COR-L47 (cell line): Measurements from ENCODE around the gene NPNT.

Experiments used
- DNase-seq: peaks from one replicate; lab custom pipeline; 2025; lab: John Stamatoyannopoulos, UW

NPNT gene

DNA sequence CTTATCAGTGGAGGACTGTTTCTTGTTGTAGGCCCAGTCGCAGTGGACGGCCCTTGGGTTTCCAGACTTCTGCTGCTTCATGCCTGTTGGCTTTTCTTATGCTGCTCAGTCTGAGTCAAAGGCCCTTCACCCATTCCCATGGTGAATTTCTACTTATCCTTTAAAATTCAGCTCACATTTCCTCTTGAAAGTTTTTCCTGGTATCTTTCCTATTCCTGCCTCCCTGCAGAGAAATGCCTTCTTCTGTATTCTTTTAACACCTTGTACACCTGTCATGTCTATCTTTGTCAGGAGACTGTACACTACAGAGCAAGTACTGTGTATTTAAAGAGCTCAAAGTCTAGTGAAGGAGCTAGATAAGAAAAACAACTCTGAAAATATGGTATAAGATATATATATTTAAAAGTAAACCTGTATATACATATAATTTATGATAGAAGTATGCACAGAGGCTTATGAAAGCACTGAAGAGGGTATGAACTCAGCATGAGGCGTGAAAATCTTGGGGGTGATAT lies 22.0 kb downstream of the NPNT start:
- DNase-seq: no peak

DNA sequence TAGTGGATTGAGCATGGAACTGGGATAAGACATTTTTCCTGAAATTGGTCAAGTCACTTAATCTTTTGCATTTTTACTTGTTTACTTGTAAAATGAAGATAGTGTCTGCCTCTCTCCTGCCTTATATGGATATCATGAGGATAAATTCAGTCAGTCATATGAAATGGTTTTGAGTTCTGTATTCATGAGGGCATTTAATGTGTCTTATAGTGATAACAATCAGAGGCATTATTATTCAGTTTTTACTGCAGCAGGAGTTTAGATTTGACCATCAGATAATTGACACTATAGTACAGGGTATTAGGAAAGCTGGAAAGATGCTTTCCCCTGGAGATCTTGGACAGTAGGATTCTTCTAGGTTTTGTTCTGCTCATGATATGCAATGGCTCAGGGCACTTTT lies 26.0 kb downstream of the NPNT start:
- DNase-seq: no peak

DNA sequence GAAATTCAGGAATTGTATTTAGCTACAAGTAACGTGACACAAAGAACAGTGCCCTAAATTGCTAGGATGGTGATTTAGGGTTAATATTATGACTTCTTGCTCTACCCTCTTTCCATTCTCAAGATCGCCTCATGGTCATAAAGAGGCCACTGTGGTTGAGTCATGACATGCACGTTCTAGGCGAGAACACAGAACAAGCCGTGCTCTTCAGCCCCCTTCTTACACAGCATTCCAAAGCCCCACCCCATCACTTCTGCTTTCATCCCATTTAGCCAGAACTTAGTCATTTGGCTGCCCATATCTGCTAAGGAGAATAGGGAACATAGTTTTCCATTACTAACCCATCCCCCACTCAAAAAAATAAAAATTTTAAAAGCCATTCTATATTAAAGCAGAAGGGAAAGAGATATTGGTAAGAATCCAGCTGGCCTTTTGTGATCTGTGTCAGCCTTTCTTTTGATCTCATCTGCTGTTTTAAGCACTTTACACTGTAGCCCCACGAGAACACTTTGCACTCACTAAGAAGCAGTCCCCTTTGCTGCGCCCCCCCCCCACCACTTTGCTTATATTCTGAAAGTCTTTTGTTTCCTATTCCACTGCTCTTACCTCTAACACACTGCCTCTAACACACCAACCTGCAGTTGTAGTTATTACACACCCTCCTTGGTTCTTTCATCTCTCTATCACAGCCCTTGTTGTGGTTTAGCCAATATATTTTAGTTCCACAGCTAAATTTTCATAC lies 28.4 kb downstream of the NPNT start:
- DNase-seq: no peak

DNA sequence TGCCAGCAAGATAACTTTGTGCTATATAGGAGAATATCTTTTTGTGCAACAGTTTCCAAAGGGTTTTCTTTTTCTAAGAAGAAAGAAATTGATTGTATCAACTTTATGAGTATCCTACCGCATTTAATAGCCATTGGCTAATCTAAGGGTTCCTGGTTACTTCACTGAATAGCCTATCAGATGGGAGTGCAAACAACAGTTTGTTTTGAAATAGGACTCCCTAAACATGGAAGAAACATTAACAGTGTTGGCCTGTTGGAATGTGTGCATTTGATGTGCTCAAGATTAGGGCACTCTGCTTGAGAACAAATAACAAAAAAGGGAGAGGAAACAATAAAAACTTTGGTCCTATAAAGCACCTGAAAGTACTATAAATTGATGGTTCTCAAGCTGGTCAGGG lies 29.1 kb downstream of the NPNT start:
- DNase-seq: no peak

DNA sequence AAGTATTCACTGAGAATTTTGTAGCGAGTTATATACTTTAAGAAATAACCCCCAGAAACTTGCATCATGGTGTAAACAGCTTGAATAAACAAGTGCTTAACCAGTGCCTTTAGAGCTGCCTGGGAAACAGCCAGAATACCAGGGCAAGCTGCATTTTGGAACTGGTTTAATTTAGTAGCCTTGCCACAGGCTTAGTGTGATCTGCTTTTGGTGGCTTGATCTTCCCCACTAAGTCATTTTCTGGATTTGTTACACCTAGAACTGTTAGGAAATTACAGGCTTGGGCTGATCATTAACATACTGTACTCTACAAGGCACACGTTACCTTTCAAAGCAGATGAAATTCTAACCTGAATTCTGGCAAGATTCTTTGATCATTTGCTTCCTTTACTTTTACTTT lies 35.4 kb downstream of the NPNT start:
- DNase-seq: no peak

DNA sequence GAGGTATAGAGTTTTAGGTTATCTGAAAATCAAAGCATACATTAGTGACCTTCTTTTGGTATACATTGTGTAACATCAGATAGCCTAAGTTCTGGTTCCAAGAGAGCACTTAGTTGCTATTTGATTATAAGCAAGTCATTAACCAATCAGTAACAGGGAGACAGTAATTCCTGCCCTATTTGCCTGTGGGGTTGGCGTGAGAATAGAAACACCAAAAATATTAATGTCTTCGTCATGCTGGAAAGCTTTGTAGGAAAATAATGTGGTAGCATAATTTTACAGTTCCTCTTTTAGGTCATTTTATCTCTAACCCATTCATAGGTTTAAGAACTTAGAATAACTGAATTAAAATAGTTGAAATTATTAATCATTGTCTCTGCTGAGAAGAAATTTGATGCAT lies 37.8 kb downstream of the NPNT start:
- no peak for DNase-seq

DNA sequence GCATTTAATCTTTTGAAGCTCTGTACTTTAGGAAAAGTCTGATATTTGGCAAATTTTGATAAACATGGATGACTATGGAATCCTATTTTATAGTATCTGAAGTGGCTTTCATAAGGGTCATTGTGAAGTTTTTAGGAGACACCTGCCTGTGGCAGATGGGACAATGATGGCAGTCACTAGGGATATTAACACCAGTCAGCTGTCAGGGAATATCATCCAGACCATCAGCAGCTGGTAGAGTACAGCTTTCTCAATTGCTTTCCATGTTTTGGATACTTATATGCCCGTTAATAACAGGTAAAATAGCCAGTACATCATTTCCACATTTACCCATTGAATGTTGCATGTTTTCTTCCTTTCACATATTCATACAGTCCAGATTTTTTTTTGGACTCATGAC lies 39.1 kb downstream of the NPNT start:
- DNase-seq: no peak

DNA sequence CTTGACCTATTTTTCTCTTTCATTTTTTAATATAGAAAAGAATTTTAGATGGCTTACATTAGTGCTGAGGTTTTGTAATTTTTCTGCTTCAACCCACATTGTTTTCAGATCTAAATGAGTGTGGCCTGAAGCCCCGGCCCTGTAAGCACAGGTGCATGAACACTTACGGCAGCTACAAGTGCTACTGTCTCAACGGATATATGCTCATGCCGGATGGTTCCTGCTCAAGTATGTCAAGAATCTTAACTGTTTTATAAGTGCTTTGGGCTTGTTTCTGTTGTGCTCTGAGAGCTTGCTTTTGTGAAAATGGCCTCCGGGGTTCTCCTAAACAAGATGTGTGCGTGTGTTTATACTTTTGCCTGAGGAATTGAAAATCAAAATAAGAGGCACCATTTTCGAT lies 41.6 kb downstream of the NPNT start:
- no peak for DNase-seq

DNA sequence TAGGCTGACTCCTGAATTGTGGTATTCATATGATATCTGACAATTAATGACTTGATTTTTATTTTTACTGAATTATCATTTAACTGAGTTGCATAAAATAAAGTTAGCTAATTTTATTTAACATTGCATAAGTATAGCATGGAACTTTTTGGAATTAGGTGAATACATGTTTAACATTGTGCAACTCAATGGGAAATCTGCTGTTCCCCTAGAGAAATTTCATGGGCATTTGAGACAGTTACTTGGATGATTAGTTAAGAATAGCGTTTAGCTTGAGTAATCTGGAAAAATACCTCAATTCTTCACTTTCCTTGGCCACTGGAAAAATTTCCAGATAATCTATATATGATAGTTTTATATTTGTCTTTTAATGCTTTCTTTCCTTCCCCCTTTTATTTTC lies 42.5 kb downstream of the NPNT start:
- DNase-seq: no peak

DNA sequence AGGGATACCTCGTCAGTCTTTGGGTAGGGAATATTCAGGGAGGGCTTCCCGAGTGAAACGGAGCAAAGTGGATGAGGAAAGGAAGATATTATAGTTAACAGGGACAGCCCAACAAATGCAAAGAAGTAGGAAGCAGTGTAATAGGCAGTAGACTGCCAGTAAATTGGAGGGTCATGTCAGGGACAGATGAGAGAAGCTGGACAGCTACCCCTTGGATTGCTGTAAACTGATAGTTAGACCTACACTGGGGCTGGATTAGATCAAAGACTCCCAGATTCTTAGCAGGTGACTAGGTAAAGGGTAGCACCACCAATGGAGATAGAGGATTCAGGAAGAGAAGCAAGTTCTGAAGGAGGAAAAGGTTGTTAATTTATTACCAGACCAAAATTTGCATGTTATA lies 48.0 kb downstream of the NPNT start:
- DNase-seq: no peak

DNA sequence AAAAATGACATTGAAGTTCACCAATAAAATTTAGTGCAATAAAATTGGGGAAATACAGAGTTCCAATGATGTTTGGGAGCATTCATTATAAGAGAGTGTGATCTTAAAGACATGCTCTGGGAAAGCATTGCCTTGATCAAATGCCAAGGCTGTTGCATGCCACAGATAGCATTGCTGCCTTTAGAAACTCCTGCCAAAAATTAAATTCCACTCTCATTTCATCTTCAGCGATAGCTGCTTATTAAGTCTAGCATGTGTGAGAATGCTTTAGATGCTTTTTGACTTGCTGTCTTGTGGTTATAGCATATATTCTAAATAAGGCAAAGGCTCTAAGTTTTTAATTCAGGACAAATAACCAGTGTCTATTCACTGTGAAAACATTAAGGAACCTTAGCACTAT lies 49.3 kb downstream of the NPNT start:
- DNase-seq: no peak

DNA sequence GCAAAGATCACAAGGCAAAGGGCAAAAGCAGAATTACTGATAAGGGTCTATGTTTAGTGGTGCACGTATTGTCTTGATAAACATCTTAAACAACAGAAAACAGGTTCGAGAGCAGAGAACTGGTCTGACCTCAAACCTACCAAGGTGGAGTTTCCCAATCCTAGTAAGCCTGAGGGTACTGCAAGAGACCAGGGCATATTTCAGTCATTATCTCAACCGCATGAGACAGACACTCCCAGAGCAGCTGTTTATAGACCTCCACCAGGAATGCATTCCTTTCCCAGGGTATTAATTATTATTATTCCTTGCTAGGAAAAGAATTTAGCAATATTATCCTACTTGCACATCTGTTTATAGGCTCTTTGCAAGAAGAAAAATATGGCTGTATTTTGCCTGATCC lies 51.5 kb downstream of the NPNT start:
- DNase-seq: no peak

DNA sequence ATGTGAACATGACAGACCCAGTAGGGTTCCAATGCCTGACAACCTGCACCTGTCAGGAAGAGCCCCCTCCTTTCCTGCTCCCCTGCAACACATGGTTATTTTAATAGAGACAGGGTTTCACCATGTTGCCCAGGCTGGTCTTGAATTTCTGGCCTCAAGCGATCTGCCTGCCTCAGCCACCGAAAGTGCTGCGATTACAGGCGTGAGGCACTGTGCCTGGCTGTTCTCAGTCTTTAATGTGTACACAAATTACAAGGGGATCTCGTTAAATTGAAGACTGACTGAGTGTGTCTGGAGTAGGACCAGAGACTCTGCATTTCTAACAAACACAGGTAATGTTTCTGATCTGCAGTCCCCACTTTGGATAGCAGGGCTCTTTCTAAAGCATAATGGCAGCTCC lies 55.4 kb downstream of the NPNT start:
- DNase-seq: no peak

DNA sequence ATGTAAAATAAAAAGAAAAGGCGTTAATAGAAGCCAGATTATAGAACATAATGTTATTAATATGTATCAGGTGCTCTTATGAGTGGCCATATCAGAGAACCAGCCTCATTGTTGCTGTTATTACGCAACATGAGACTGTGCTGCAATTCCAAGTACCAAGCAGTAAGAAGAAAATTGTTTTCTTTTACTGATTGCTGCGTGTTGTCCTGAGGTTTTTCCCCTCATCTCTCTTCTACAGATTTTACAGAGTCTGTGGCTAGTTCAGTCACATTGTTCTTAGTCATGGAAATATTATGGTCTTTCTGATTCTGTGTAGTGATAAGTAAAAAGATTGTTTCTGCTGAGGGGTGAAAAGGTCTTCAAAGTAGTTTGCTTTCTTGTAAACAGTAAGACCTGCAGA lies 55.9 kb downstream of the NPNT start:
- no peak for DNase-seq

DNA sequence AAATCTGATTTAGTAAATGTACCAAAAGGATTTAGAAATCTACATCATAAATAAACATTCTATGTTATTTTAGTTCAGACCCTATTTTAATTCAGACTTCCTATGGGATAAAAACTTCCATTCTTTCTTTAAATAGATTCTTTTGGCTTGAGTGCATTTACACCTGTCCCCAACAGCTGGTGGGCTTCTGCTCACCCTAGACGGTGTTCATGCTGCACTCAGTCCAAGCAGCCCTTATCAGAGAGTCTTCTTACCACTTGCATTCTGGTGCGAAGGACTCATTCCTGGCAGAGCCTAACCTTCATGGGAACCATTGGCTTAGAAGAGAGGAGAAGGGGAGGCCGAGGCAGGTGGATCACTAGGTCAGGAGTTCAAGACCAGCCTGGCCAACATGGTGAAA lies 57.3 kb downstream of the NPNT start:
- no peak for DNase-seq

DNA sequence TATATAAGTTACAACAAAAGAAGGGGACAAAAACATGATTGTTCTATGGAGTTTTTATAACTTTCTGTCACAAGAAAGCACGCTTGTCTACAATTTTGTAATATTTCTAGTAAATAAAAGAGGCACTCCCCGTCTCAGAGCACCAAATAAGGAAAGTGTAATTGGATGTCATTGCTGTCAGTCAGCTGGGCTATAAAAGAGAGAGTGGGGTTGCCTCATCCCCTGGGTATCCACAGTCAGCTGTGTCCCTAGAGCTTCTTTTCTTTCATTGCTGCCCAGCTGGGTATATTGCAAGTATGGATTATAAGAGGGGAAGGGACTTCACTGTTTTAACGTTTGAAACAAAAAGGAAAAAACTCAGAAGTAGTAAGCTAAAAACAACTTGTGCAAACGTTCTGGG lies 61.3 kb downstream of the NPNT start:
- DNase-seq: no peak

DNA sequence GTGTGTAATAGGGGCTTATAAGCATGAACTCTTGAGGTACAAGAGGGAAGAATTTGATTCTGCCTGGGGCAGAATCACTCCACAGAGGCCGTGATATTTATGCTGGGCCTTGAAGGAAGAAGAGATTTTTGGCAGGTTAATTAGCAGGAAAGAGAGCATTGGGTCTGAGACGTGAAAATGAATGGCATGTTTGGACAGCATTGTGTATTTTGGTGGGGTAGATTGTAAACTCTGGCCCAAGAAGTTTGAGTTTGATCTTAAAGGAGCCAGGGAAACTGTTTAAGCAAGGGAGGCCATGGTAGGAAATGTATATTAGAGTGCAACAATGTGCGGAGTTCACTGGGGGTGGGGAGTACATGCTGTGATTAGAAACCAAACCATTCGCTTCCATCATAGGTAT lies 62.4 kb downstream of the NPNT start:
- no peak for DNase-seq

DNA sequence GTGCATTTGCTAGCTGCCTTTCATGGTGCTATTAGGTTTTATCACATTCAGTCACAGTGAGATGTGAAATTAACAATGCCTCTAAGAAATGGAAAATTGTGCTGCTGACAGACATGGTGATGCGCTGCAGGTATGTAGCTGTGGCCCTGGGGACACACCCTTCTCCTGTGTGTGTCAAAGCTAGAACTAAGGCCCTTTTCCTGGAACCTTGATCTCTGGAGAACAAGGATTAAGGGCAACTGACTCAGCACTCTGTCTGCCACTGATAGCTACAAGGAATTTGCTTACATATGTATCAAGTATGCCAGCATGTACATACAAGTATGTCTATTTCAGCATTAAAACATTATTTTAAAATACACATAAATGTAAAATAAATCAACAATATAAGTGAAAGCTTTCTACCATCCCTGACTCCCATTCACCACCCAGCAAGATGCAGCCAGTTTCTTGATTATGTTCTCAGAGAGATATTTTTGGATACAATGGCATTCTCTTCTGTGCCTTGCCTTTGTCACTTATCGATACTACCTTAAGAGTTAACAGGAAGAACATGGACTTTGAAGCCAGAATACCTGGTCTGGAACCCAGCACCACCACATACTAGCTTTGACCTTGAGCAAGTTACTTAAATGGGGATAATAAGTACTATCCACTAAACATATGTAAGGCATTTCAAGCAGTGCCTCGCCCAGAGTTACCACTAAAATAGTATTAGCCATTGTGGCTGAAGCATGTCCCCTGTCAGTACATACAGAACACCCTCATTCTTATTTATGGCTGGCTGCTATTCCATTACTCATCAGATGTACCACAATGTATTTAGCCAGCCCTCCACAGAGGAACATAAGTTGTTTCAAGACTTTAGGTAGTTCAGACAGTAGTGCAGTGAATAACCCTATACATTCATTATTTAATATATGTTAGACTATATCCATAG lies 68.5 kb downstream of the NPNT start:
- no peak for DNase-seq

DNA sequence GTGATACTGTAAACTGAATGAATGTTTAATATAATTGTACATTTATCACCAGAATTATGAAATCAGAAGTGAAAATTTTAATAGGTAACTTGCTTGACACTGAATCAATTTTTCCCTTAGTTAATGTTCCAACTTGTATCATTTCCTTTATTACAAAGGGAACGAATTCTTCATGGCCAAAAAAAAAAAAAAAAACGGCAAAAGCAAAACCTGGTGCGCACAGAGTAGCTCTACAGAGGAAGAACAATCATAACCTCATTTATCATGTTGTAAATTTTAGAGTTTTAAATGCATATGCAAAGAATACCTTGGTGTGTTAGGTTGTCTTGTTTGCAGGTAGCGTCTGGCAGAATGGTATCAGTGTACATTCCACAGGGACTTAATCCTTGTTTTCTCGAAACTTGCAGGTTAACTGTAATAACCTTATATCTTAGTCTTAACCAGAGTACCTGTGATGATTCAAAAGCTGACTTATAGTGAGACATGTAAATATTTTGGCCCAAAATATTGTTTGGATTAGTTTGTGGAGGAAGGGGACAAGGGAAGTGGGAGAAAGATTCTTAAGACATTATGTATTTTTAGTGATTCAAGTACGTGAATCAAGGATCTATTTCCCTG lies 70.0 kb downstream of the NPNT start:
- DNase-seq: no peak

DNA sequence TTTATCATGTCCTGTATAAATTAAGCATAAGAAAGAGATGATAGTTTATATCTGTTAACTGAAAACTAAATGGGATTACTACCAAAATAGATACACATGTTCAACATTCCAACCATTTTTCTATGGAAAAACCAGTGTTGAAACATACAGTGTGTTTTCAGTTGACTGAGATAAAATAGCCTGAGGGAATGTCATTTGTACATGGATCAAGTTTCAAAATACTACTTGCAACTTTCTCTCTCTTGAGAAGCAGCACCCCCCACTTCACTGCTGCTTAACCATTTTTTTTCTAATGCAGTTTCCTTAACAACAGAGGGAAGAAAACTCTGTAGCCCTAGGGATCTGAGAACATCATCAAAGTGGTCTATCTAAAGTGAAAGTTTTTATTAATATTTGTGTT lies 70.8 kb downstream of the NPNT start:
- no peak for DNase-seq

DNA sequence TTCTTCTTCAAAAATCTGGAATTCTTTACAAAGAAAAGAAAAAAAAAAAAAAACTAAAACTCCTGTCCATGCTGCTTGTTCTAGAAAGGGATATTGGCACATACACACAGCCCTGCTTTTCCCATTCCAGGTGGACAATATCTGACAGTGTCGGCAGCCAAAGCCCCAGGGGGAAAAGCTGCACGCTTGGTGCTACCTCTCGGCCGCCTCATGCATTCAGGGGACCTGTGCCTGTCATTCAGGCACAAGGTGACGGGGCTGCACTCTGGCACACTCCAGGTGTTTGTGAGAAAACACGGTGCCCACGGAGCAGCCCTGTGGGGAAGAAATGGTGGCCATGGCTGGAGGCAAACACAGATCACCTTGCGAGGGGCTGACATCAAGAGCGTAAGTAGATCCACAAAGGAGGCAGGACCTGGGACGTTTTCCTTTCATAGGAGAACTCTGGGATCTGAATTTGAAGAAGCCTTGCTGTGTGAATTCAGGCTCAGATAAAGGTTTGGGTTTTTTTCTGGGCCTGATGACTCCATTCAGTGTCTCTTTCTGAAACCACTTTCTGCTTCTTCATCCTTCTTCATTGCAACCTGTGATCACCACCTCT lies 71.9 kb downstream of the NPNT start:
- no peak for DNase-seq

DNA sequence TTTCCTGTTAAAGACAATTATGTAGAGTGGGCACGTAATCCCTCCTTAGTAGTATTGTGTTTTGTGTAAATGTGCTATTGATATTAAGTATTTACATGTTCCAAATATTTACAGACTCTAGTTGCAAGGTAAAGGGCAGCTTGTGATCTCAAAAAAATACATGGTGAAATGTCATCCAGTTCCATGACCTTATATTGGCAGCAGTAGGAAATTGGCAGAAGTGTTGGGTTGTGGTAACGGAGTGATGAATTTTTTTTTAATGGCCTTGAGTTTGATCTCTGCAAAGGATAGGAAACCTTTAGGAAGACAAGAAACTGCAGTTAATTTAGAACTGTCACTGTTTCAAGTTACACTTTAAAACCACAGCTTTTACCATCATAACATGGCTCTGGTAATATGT lies 74.3 kb downstream of the NPNT start:
- DNase-seq: no peak
